Thyroid gland (tissue), 4 donors: ENCODE data around the gene SLC25A17.

Experiments used
- POLR2A ChIP-seq, 2 donors: fragments of 450-650 bp; IDR thresholded peaks; one replicate each; pipeline ENCODE4 v1.6.1; 2017; ENCODE audit warnings: antibody characterized with exemption in 2 of 2, mild to moderate bottlenecking in 2 of 2, moderate library complexity in 1 of 2
- TF ChIP-seq, protein P1 (sequence below), 6 experiments: fragments of 200-600 bp in 3 of 6; fragments of 450-650 bp in 3 of 6; sonication (generic) in 3 of 6; IDR thresholded peaks; one replicate each; pipeline ENCODE4 v1.5.1; 2016 to 2019; ENCODE audit warnings: antibody characterized with exemption in 6 of 6, mild to moderate bottlenecking in 2 of 6, inconsistent platforms in 1 of 6, moderate library complexity in 1 of 6

DNA sequence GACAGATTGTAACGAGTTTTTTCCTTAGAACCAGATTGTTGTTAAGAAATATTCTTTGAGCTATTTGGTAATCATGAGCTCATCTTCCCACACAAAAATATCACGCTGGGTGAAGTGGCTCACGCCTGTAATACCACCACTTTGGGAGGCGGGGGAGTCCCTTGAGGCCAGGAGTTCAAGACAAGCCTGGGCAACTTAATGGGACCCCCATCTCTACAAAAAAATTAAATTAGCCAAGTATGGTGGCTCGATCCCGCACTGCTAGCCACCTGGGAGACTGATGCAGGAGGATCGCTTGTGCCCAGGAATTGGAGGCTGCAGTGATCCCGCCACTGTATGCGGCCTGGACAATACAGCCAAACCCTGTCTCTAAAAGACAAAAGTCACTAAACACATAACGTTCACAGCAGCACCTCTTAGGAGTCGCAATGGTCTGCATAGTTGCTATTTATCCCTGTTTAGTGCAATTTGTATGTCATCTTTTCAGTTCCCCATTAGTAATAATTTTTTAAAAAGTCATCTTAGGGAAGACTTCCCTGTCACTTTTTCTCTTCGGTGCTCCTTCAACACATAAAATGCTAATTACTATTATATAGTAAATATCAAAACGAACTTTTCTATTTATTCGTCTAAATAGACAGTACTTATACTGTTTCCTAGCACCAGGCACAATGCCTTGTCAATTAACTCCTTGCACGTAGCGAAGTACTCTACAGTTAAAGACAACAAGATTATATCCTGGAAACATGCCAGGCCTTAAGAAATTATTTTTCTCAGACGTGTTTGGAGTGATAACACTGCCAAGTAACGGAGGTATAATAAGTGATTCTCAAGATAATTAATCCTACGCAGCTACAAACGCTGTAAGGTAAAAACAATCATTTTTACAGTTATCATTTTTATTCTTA, 36.2 kb upstream of the SLC25A17 start:
- TF ChIP-seq, protein P1, sequence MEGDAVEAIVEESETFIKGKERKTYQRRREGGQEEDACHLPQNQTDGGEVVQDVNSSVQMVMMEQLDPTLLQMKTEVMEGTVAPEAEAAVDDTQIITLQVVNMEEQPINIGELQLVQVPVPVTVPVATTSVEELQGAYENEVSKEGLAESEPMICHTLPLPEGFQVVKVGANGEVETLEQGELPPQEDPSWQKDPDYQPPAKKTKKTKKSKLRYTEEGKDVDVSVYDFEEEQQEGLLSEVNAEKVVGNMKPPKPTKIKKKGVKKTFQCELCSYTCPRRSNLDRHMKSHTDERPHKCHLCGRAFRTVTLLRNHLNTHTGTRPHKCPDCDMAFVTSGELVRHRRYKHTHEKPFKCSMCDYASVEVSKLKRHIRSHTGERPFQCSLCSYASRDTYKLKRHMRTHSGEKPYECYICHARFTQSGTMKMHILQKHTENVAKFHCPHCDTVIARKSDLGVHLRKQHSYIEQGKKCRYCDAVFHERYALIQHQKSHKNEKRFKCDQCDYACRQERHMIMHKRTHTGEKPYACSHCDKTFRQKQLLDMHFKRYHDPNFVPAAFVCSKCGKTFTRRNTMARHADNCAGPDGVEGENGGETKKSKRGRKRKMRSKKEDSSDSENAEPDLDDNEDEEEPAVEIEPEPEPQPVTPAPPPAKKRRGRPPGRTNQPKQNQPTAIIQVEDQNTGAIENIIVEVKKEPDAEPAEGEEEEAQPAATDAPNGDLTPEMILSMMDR (IDR thresholded peaks at IDR 0.05), result no peak
- no peak for TF ChIP-seq POLR2A (IDR thresholded peaks at IDR 0.05)
